ENCODE data around the gene RBM6. TPM values are rescaled to one million over a fixed set of nuclear protein-coding genes. Genes with fewer than 3 reads are reported as not detected.

The RBM6 gene
- 23.6 and 23.7 TPM in 2 replicates for total RNA-seq

GRCh38 chr3:49939858-49940666 is at the start of gene RBM6:
Gene RBM6, plus strand, starts transcription at chr3:49940150. Its CDS starts 22,492 bp downstream, at chr3:49962642.

GRCh38 chr3:49903451-49904424 is 36.2 kb upstream of the RBM6 start, which contains the start of gene MST1R:
Gene MST1R, minus strand, starts transcription at chr3:49903873. Its CDS starts 264 bp downstream, at chr3:49903609.

GRCh38 chr3:49929291-49930167 is 10.4 kb upstream of the RBM6 start, which contains the start of gene MON1A:
Gene MON1A, minus strand, starts transcription at chr3:49929811. Its CDS starts 16,465 bp downstream, at chr3:49913346.

GRCh38 chr3:50088725-50089608 is 149.0 kb downstream of the RBM6 start, which contains the start of gene RBM5:
Gene RBM5, plus strand, starts transcription at chr3:50088919. Its CDS starts 1,516 bp downstream, at chr3:50090435.

Other genes starting within 250 kb of the RBM6 start
- gene AMIGO3, start 220.5 kb upstream of the RBM6 start, total RNA-seq, result 0.31 and 0.54 TPM in 2 replicates
- 18.3 and 23.6 TPM in 2 replicates for gene GMPPB, start 216.2 kb upstream of the RBM6 start, total RNA-seq
- 41.2 and 42.1 TPM in 2 replicates for gene IP6K1, start 153.6 kb upstream of the RBM6 start, total RNA-seq
- not detected in 2 replicates for gene CDHR4, start 140.3 kb upstream of the RBM6 start, total RNA-seq
- gene INKA1, start 136.9 kb upstream of the RBM6 start, total RNA-seq, result 1.6 and 4.9 TPM in 2 replicates
- gene UBA7, start 126.2 kb upstream of the RBM6 start, total RNA-seq, result 30.3 and 31.1 TPM in 2 replicates
- gene TRAIP, start 83.6 kb upstream of the RBM6 start, total RNA-seq, result 1.1 and 7.3 TPM in 2 replicates
- not detected in 2 replicates for gene CAMKV, start 70.2 kb upstream of the RBM6 start, total RNA-seq
- 0.34 TPM in 1 of 2 replicates, not detected in the other for gene MST1R, start 36.3 kb upstream of the RBM6 start, total RNA-seq
- gene MON1A, start 10.3 kb upstream of the RBM6 start, total RNA-seq, result 8.3 and 11.9 TPM in 2 replicates
- gene RBM5, start 148.8 kb downstream of the RBM6 start, total RNA-seq, result 60.0 and 66.3 TPM in 2 replicates
- 9.0 and 10.4 TPM in 2 replicates for gene SEMA3F, start 215.2 kb downstream of the RBM6 start, total RNA-seq

Data from cardiac ventricle fibroblast (primary cell).